Sigmoid colon (tissue), 4 donors: ENCODE data around the gene RSPH1.

ENCODE experiments used
- EP300 ChIP-seq, 4 donors: sonication (generic); formaldehyde crosslinking; IDR thresholded peaks; one replicate each; pipeline ENCODE4 v1.6.1; 2017; ENCODE audit warnings: antibody characterized with exemption in 4 of 4
- POLR2A ChIP-seq, 2 donors: fragments of 450-650 bp; IDR thresholded peaks; one replicate each; pipeline ENCODE4 v1.6.1; 2016; ENCODE audit warnings: antibody characterized with exemption in 2 of 2, mild to moderate bottlenecking in 2 of 2, moderate library complexity in 2 of 2
- POLR2AphosphoS5 ChIP-seq, 4 donors: sonication (generic); formaldehyde crosslinking; IDR thresholded peaks; one replicate each; pipeline ENCODE4 v1.6.1; 2017; ENCODE audit warnings: antibody characterized with exemption in 4 of 4
- TF ChIP-seq, protein P1 (sequence below), 4 experiments: fragments of 450-650 bp in 3 of 4; fragments of 200-600 bp in 1 of 4; IDR thresholded peaks; one replicate each; pipeline ENCODE4 v1.5.1; 2016 to 2019; ENCODE audit warnings: antibody characterized with exemption in 4 of 4, mild to moderate bottlenecking in 3 of 4, moderate library complexity in 2 of 4

DNA sequence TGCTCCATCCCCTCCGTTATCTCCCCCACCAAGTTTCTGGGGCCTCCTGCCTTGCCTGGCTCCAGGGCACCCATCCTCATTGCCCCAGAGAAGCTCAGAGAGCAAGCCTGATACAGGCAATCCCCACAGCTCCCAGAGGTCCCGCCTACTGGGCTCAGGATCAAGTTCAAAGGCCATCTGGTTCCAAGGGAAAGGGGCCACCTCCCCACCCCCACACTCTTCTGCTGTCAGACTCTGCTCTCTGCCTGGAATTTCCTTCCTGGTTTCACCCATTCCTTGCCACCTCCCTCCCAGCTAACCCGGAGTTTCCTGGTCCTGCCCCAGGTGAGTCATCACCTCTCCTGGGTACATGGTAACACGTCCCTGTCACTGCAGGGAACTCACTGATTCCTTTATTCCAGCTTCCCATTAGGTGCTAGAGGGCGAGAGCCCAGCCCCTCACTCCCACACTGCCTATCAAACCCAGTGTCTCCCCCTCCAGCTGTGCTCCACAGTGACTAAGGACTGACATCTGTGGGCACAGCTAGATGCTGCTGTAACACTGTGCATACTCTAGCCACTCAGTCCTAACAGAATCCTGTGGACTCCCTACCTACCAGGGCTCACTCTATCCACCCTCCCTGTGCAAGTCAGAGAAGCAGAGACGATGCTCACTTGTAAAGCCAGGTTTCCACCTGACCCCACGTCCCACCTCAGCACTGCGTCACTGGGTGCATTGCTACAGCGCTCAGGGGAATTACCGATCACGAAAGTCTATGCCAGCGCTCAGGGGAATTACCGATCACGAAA is 21.8 kb downstream of the RSPH1 start:
- no peak for TF ChIP-seq POLR2A (IDR thresholded peaks at IDR 0.05)
- TF ChIP-seq, protein P1, sequence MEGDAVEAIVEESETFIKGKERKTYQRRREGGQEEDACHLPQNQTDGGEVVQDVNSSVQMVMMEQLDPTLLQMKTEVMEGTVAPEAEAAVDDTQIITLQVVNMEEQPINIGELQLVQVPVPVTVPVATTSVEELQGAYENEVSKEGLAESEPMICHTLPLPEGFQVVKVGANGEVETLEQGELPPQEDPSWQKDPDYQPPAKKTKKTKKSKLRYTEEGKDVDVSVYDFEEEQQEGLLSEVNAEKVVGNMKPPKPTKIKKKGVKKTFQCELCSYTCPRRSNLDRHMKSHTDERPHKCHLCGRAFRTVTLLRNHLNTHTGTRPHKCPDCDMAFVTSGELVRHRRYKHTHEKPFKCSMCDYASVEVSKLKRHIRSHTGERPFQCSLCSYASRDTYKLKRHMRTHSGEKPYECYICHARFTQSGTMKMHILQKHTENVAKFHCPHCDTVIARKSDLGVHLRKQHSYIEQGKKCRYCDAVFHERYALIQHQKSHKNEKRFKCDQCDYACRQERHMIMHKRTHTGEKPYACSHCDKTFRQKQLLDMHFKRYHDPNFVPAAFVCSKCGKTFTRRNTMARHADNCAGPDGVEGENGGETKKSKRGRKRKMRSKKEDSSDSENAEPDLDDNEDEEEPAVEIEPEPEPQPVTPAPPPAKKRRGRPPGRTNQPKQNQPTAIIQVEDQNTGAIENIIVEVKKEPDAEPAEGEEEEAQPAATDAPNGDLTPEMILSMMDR (IDR thresholded peaks at IDR 0.05) = no peak
- no peak for TF ChIP-seq EP300 (IDR thresholded peaks at IDR 0.05)
- no peak for TF ChIP-seq POLR2AphosphoS5 (IDR thresholded peaks at IDR 0.05)
